Measurements from ENCODE around the gene RERE.

The RERE gene

DNA sequence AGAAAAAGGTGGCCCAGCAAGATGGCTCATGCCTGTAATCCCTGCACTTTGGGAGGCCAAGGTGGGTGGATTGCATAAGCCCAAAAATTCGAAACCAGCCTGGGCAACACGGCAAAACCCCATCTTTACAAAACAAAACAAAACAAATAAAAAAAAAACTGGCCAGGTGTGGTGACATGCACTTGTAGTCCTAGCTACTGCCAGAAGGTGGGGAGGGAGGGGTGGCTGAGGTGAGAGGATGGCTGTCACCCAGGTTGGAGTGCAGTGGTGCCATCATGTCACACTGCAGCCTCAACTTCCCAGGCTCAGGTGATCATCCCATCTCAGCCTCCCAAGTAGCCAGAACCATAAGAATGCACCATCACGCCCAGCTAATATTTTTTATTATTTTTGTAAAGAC is 22.8 kb downstream of the RERE start (continued):
- TF ChIP-seq ZNF292 (tag by site-specific recombination; IDR thresholded peaks at IDR 0.05; ENCODE audit: borderline replicate concordance, low read depth) (no peak), ZNF629 (tag by site-specific recombination; IDR thresholded peaks at IDR 0.05) (no peak)
- TF ChIP-seq, protein P1, sequence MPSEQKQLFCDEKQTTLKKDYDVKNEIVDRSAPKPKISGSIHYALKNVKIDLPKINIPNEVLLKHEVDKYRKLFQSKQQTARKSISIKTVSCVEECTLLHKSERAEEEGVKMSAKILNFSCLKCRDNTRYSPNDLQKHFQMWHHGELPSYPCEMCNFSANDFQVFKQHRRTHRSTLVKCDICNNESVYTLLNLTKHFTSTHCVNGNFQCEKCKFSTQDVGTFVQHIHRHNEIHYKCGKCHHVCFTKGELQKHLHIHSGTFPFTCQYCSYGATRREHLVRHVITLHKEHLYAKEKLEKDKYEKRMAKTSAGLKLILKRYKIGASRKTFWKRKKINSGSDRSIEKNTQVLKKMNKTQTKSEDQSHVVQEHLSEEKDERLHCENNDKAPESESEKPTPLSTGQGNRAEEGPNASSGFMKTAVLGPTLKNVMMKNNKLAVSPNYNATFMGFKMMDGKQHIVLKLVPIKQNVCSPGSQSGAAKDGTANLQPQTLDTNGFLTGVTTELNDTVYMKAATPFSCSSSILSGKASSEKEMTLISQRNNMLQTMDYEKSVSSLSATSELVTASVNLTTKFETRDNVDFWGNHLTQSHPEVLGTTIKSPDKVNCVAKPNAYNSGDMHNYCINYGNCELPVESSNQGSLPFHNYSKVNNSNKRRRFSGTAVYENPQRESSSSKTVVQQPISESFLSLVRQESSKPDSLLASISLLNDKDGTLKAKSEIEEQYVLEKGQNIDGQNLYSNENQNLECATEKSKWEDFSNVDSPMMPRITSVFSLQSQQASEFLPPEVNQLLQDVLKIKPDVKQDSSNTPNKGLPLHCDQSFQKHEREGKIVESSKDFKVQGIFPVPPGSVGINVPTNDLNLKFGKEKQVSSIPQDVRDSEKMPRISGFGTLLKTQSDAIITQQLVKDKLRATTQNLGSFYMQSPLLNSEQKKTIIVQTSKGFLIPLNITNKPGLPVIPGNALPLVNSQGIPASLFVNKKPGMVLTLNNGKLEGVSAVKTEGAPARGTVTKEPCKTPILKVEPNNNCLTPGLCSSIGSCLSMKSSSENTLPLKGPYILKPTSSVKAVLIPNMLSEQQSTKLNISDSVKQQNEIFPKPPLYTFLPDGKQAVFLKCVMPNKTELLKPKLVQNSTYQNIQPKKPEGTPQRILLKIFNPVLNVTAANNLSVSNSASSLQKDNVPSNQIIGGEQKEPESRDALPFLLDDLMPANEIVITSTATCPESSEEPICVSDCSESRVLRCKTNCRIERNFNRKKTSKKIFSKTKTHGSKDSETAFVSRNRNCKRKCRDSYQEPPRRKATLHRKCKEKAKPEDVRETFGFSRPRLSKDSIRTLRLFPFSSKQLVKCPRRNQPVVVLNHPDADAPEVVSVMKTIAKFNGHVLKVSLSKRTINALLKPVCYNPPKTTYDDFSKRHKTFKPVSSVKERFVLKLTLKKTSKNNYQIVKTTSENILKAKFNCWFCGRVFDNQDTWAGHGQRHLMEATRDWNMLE (tag by site-specific recombination; conservative IDR thresholded peaks at IDR 0.05; ENCODE audit: low read depth), result no peak

GRCh38 chr1:8791819-8792218 is 25.6 kb downstream of the RERE start:
- Histone ChIP-seq H3K36me3 (ENCODE audit: control insufficient read depth in 2 of 2, insufficient read depth in 1 of 2, low read length in 2 of 2) (no peaks in the 10 kb centered on the region; a peak in 1 of 3 replicates), H3K4me1 (ENCODE audit: control insufficient read depth, insufficient read depth, low read length) (peaks cover 6% of the 10 kb centered on the region; the same call in 1 of the 2 replicates), H3K27ac (ENCODE audit: extremely low read depth, low read depth, low read length) (no peak overlapping the region), H3K4me3 (ENCODE audit: low read depth, low read length) (no peak overlapping the region), H3K9me3 (ENCODE audit: control insufficient read depth, insufficient read depth, low read depth, low read length) (no peaks in the 10 kb centered on the region)
- POLR2A ChIA-PET, result no interaction called here
- TF ChIP-seq SALL2 (tag by site-specific recombination; IDR thresholded peaks at IDR 0.05; ENCODE audit: borderline replicate concordance), result no peak
- TF ChIP-seq ZNF121 (tag by site-specific recombination; IDR thresholded peaks at IDR 0.05), result peak; percentile 70
- TF ChIP-seq ZNF248 (tag by site-specific recombination; IDR thresholded peaks at IDR 0.05), result no peak
- no peak for TF ChIP-seq ZNF16 (tag by site-specific recombination; IDR thresholded peaks at IDR 0.05; ENCODE audit: low read depth)
- no peak for TF ChIP-seq ZFP41 (tag by site-specific recombination; IDR thresholded peaks at IDR 0.05; ENCODE audit: borderline replicate concordance)
- TF ChIP-seq REPIN1 (tag by site-specific recombination; IDR thresholded peaks at IDR 0.05; ENCODE audit: low read depth), result no peak
- CTCF ChIA-PET, result interaction anchor here (1.1 to 1.3 kb wide), 2 partner anchors 19 to 23 kb away, joined by 4 to 8 read pairs; no protein-coding TSS in a partner anchor

- no peaks in the 10 kb centered on the region for H3K9me3 ChIP-seq (ENCODE audit: control insufficient read depth, insufficient read depth, low read depth, low read length)
- POLR2A ChIA-PET, result no interaction called here
- no peak overlapping the region for H3K4me3 ChIP-seq (ENCODE audit: low read depth, low read length)
- peaks cover 6% of the 10 kb centered on the region; the same call in 1 of the 2 replicates for H3K4me1 ChIP-seq (ENCODE audit: control insufficient read depth, insufficient read depth, low read length)
- no peaks in the 10 kb centered on the region; a peak in 1 of 3 replicates for H3K36me3 ChIP-seq (ENCODE audit: control insufficient read depth in 2 of 2, insufficient read depth in 1 of 2, low read length in 2 of 2)
- CTCF ChIA-PET, result interaction anchor here (3.1 kb wide), 1 partner anchor 58 kb away, joined by 11 read pairs; no protein-coding TSS in a partner anchor
- H3K27ac ChIP-seq (ENCODE audit: extremely low read depth, low read depth, low read length), result no peak overlapping the region
- TF ChIP-seq ZNF701 (tag by site-specific recombination; IDR thresholded peaks at IDR 0.05) (no peak), ZNF529 (tag by site-specific recombination; IDR thresholded peaks at IDR 0.05; ENCODE audit: insufficient replicate concordance) (no peak), ZNF501 (tag by site-specific recombination; IDR thresholded peaks at IDR 0.05) (0 out of 2 replicates have a peak, but pooled peaks have one; percentile 34), BCL6B (tag by site-specific recombination; IDR thresholded peaks at IDR 0.05) (no peak), ZNF114 (tag by site-specific recombination; IDR thresholded peaks at IDR 0.05) (no peak), ZNF16 (tag by site-specific recombination; IDR thresholded peaks at IDR 0.05; ENCODE audit: low read depth) (no peak), ELK4 (IDR thresholded peaks at IDR 0.05; ENCODE audit: borderline replicate concordance, low read depth, low read length) (no peak), KLF8 (tag by site-specific recombination; IDR thresholded peaks at IDR 0.05) (peak; percentile 81), ZNF155 (tag by site-specific recombination; IDR thresholded peaks at IDR 0.05) (no peak), ZNF658 (tag by site-specific recombination; IDR thresholded peaks at IDR 0.05) (no peak), SETDB1 (IDR thresholded peaks at IDR 0.05; ENCODE audit: insufficient read length, low read length) (peak; percentile 25), ZNF473 (tag by site-specific recombination; IDR thresholded peaks at IDR 0.05) (no peak), ZNF561 (tag by site-specific recombination; IDR thresholded peaks at IDR 0.05; ENCODE audit: borderline replicate concordance) (peak; percentile 58; the same call in 1 of the 2 replicates)
- TF ChIP-seq, protein P2, sequence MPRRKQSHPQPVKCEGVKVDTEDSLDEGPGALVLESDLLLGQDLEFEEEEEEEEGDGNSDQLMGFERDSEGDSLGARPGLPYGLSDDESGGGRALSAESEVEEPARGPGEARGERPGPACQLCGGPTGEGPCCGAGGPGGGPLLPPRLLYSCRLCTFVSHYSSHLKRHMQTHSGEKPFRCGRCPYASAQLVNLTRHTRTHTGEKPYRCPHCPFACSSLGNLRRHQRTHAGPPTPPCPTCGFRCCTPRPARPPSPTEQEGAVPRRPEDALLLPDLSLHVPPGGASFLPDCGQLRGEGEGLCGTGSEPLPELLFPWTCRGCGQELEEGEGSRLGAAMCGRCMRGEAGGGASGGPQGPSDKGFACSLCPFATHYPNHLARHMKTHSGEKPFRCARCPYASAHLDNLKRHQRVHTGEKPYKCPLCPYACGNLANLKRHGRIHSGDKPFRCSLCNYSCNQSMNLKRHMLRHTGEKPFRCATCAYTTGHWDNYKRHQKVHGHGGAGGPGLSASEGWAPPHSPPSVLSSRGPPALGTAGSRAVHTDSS (tag by site-specific recombination; IDR thresholded peaks at IDR 0.05), result no peak
- TF ChIP-seq, protein P3, sequence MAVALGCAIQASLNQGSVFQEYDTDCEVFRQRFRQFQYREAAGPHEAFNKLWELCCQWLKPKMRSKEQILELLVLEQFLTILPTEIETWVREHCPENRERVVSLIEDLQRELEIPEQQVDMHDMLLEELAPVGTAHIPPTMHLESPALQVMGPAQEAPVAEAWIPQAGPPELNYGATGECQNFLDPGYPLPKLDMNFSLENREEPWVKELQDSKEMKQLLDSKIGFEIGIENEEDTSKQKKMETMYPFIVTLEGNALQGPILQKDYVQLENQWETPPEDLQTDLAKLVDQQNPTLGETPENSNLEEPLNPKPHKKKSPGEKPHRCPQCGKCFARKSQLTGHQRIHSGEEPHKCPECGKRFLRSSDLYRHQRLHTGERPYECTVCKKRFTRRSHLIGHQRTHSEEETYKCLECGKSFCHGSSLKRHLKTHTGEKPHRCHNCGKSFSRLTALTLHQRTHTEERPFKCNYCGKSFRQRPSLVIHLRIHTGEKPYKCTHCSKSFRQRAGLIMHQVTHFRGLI (tag by site-specific recombination; IDR thresholded peaks at IDR 0.05), result no peak
Measured at GRCh38 chr1:8790987-8791386, 26.5 kb downstream of the RERE start.

All from HEK293 (cell line).